A673 (cell line): ENCODE measurements around the gene SMYD3. TPM values are rescaled to one million over a fixed set of nuclear protein-coding genes. Genes with fewer than 3 reads are reported as not detected.

Experiments used
- BruUV-seq: library from RNA; stranded (reverse); fragments of 400-500 nt; replicated peaks from 2 replicates; lab custom pipeline; 2021; lab: Mats Ljungman, UMichigan
- CTCF ChIA-PET: fragments of 300-600 bp; sonication (Branson Sonifier 250); formaldehyde crosslinking; loops from one replicate; lab custom pipeline; 2022; ENCODE audit warnings: antibody characterized with exemption; lab: Charles Lee
- POLR2A ChIA-PET: fragments of 300-600 bp; sonication (Branson Sonifier 250); formaldehyde crosslinking; loops from one replicate; lab custom pipeline; 2022; ENCODE audit warnings: antibody characterized with exemption; ENCODE audit not compliant: low non-redundant PET; lab: Charles Lee
- DNase-seq: peaks from one replicate; pipeline ENCODE4 v3.0.0-alpha.2; 2015; ENCODE audit warnings: low spot score
- H3K27ac ChIP-seq: fragments of 200-600 bp; sonication (generic); 2 replicates; pipeline ENCODE4 v1.5.1; 2016; ENCODE audit warnings: mixed run types, low read depth, mild to moderate bottlenecking, mixed read lengths, antibody characterized with exemption, low read length; ENCODE audit not compliant: poor library complexity, severe bottlenecking
- H3K27me3 ChIP-seq: fragments of 200-600 bp; sonication (generic); replicated peaks from 2 replicates; pipeline ENCODE4 v1.6.1; 2017; ENCODE audit warnings: mixed run types, low read depth, mild to moderate bottlenecking, mixed read lengths, antibody characterized with exemption, low read length; ENCODE audit not compliant: insufficient read depth, poor library complexity
- H3K36me3 ChIP-seq: fragments of 200-600 bp; sonication (generic); 2 replicates; pipeline ENCODE4 v1.6.1; 2016; ENCODE audit warnings: mixed run types, mild to moderate bottlenecking, mixed read lengths, antibody characterized with exemption, low read length; ENCODE audit not compliant: insufficient read depth, poor library complexity, severe bottlenecking
- H3K4me1 ChIP-seq: fragments of 200-600 bp; sonication (generic); 2 replicates; pipeline ENCODE4 v1.6.1; 2017; ENCODE audit warnings: mixed run types, mild to moderate bottlenecking, mixed read lengths, antibody characterized with exemption, low read length; ENCODE audit not compliant: insufficient read depth, poor library complexity, severe bottlenecking
- H3K4me3 ChIP-seq: fragments of 200-600 bp; sonication (generic); 2 replicates; pipeline ENCODE4 v1.5.1; 2016; ENCODE audit warnings: low read depth, mixed run types, mild to moderate bottlenecking, mixed read lengths, low read length; ENCODE audit not compliant: poor library complexity, severe bottlenecking
- H3K9me3 ChIP-seq: fragments of 200-600 bp; sonication (generic); 2 replicates; pipeline ENCODE4 v1.6.1; 2016; ENCODE audit warnings: mixed run types, low read depth, mild to moderate bottlenecking, mixed read lengths, antibody characterized with exemption, low read length; ENCODE audit not compliant: poor library complexity, severe bottlenecking
- CTCF ChIP-seq: fragments of 300-800, 200-600 bp; sonication (generic); conservative IDR thresholded peaks from 2 replicates; pipeline ENCODE4 v1.5.1; 2017; ENCODE audit warnings: low read depth, mild to moderate bottlenecking, antibody characterized with exemption, low read length, moderate library complexity, mixed read lengths
- EZH2 ChIP-seq: fragments of 200-600 bp; sonication (generic); IDR thresholded peaks from 2 replicates; pipeline ENCODE4 v1.6.1; 2017; ENCODE audit warnings: borderline replicate concordance, low read depth, mild to moderate bottlenecking, mixed read lengths, antibody characterized with exemption, low read length; ENCODE audit not compliant: poor library complexity, severe bottlenecking
- intact Hi-C: fragments of 100-400 bp; cut with micrococcal nuclease; formaldehyde crosslinking; loops from one replicate; pipeline ENCODE4 v1.10.0; 2022; ENCODE audit not compliant: unreplicated experiment
- total RNA-seq: library from RNA; stranded (reverse); gene quantifications from 2 replicates; pipeline ENCODE4 v1.2.3, GENCODE V29; 2021

SMYD3 gene
- total RNA-seq, 1 experiment from 2014 or later, result 29.0 TPM

- intact Hi-C loops, result no loop called here
- Histone ChIP-seq H3K4me1 (peaks cover 8% of the 10 kb centered on the region), H3K36me3 (no peaks in the 10 kb centered on the region), H3K9me3 (no peaks in the 10 kb centered on the region), H3K4me3 (no peak overlapping the region), H3K27ac (no peak overlapping the region), H3K27me3 (no peaks in the 10 kb centered on the region)
- CTCF ChIA-PET, result no interaction called here
- no peak for TF ChIP-seq CTCF
- TF ChIP-seq EZH2, result no peak
- POLR2A ChIA-PET, result no interaction called here
- no peak for DNase-seq
- no TSS peak for BruUV-seq
Observed at GRCh38 chr1:246108278-246108925, 398.7 kb downstream of the SMYD3 start.

- H3K4me3 ChIP-seq, result no peak overlapping the region
- POLR2A ChIA-PET, result no interaction called here
- no peak overlapping the region for H3K27ac ChIP-seq
- no peak for TF ChIP-seq EZH2
- no peak for TF ChIP-seq CTCF
- no peaks in the 10 kb centered on the region for H3K36me3 ChIP-seq
- no TSS peak for BruUV-seq
- H3K9me3 ChIP-seq, result no peaks in the 10 kb centered on the region
- H3K4me1 ChIP-seq, result peaks cover 8% of the 10 kb centered on the region
- intact Hi-C loops, result no loop called here
- H3K27me3 ChIP-seq, result no peaks in the 10 kb centered on the region
- CTCF ChIA-PET, result interaction anchor here (0.6 kb wide), 1 partner anchor 24 kb away, joined by 3 read pairs; no protein-coding TSS in a partner anchor
- peak; percentile 83 for DNase-seq
Observed at GRCh38 chr1:246107516-246108277, 399.4 kb downstream of the SMYD3 start.

- intact Hi-C loops, result no loop called here
- no peak for TF ChIP-seq EZH2
- no peak for TF ChIP-seq CTCF
- Histone ChIP-seq H3K4me3 (no peak overlapping the region), H3K4me1 (peaks cover 8% of the 10 kb centered on the region), H3K27me3 (no peaks in the 10 kb centered on the region), H3K9me3 (no peaks in the 10 kb centered on the region), H3K36me3 (no peaks in the 10 kb centered on the region), H3K27ac (no peak overlapping the region)
- peak; percentile 1 for DNase-seq
- BruUV-seq, result no TSS peak
- CTCF ChIA-PET, result no interaction called here
- POLR2A ChIA-PET, result no interaction called here
Observed at GRCh38 chr1:246106342-246106763, 400.7 kb downstream of the SMYD3 start.
